Activated CD4-positive, alpha-beta T cell treated with anti-CD3 and anti-CD28 coated beads, Interleukin-2, amount 50 U/mL, for 16 hours (primary cell): ENCODE measurements around the gene CEBPG.
A peak's percentile ranks its signal among the peaks of the same experiment; 100 is the strongest.

Source experiments
- DNase-seq: peaks from one replicate; pipeline ENCODE4 v3.0.0-alpha.2; 2020

Gene CEBPG

DNA sequence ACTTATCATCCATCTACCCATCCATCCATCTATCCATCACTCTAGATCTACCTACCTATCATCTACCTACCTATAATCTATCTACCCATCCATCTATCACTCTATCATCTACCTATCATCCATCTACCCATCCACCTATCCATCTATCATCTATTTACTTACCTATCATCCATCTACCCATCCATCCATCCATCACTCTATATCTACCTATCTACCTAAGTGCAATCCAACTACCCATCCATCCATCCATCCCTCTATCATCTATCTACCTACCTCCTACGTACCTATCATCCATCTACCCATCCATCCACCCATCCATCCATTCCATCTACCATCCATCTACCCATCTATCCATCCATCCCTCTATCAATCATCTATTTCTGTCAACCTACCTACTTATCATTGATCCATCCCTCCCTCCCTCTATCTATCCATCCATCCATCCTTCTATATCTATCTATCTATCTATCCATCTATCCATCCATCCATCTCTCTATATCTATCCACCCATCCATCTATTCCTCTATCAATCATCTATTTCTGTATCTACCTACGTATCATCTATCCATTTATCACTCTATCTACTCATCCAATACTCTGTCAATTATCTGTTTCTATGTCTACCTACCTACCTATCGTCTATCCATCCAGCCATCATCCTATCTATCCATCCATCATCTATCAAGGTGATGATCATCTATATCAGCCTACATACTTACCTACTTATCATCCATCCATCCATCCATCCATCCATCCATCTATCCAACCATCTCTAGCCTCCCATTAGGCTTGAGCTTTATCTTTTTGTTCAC, 49.1 kb downstream of the CEBPG start:
- DNase-seq, result no peak

DNA sequence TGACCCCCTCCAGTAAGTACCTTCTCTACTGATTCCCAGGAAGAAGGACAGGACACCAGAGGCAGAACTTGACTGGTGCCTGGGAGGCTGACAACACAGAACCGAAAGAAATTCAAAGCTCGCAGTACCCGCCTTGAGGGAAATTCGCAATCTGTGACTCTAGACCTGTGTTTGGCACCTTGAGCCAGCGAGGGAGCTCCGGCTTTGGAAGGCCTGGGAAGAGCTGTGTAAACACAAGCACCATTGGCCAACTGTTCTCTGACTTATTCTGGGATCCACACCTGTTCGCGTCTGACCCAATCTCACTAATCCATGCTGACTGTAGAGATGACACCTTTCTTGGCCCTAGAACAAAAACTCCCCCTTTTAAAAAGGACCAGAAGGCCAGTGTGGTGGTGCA, 50.7 kb downstream of the CEBPG start:
- DNase-seq, result no peak

DNA sequence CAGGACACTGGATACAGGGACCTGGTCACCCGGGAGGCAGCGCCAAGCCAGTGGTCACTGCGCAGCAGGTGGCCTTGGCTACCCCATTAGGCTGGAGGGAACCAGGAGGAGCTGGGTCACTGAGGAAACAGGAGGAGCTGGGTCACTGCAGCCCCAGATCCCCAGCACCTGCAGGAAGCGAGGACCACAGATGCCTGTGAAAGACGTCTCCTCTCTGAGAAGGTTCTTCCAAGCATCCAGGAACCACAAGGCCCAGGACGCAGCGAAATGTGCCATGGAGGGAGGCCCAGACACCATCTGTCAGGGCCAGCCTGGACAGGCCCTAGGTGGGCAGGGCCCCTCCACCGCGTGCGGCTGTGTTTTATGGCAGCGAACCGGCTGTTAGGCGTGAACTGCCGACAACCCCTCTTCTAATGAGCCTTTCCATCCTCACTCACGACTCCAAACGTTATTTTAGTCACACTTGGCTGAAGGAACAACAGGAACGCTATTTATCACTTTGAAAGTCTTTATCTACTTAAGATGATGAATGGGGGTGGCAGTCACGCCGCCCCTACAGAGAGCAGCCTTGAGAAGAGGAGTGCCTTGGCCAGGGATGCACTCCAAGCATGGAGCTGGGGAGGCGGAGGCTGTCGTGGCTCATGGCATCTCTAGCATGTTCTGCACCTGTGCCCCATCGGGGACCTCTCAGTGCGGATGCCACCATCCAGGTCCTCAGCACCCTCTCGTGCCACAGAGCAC, 53.3 kb downstream of the CEBPG start:
- no peak for DNase-seq

DNA sequence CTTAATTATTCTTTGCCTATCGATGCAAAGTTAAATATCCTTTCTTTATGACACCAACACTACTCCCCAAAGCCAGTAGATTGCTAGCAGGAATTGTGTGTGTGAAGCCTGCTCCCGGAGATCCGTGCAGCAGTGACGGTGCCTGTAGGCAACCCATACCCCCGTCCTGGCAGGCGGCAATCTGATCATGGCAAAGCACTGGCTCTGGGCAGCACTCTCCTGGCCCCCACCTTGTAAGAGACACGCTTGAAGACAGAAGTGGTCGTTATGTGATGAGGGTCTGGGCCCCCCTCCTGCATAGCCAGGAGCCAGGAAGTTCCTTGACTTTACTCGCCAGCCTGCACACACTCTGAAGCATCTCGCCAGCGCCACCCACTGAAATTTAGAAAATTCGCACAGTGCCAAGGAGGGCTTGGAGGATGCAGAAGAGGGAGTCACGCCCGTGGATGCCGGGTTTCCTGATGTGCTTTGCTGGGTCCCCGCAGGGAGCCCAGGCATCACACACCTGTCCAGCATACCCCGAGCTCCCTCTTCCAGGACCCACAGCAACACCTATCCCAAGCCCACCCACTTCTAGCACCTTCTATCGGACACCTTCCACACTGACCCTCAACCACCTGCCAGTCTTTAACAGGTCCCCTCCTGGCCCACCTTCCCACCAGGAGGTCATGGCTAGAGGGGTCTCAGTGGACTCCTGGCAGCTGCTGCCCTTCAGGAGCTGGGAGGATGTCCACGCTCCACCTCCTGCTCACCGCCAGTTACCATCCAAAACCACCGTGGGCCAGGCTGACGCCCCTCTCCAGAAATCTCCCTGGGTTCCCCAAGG, 54.5 kb downstream of the CEBPG start:
- no peak for DNase-seq

DNA sequence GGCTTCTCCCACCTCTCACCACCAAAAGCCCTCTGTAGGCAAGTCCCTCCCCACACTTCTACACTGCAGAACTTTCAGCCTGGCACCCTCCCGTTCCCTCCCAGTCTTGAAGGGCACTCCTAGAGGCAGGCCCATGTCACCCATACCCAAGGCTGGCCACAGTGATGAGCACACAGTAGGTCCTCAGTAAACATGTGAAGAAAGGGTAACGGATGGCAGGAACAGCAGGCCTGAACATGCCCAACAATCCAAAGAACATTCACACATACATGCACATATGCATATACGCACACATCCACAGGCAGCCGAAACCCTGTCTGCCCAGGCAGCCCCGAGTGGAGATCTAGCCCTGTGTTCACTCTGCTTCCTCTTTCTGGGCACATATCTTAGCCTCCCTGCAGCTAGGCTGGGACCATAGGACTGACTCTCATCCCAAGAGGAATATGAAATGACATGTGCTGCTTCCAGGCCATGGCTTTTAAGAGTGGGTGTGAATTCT, 55.2 kb downstream of the CEBPG start:
- DNase-seq, result no peak

DNA sequence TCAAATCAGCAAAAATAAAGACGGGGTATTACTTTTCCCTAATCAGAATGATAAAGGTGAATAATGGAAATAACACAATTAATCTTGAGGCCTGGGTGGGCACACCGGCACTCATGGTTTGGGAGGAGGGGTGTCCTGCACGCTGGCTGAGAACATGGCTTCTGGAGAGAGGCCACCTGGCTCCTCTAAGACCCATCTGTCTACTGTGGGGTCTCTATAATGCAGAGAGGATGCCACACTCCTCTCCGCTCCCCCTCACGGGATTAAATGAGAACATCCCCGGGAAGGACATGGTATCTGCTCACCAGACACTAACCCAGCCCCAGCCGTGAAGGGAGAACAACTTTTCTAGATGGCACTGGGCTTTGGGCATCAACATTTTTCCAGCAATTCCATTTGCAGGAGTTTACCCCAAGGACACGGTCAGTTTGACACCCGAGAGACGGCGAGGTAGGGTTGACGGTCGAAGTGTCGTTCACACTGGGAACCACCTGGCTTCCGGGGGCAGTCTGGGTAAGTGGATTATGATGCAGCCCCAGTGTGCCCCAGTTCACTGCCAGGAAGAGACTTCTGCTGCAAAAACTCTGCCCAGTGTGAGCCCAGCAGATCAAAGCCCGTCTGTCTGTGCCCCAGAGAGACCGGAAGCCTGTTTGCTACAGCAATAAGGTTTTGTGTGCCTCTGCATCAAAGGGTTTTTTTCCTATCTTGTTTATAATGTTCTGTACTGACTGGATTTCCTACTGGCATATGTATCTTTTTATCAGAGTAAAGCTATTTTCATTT, 56.6 kb downstream of the CEBPG start:
- peak; percentile 5 for DNase-seq

DNA sequence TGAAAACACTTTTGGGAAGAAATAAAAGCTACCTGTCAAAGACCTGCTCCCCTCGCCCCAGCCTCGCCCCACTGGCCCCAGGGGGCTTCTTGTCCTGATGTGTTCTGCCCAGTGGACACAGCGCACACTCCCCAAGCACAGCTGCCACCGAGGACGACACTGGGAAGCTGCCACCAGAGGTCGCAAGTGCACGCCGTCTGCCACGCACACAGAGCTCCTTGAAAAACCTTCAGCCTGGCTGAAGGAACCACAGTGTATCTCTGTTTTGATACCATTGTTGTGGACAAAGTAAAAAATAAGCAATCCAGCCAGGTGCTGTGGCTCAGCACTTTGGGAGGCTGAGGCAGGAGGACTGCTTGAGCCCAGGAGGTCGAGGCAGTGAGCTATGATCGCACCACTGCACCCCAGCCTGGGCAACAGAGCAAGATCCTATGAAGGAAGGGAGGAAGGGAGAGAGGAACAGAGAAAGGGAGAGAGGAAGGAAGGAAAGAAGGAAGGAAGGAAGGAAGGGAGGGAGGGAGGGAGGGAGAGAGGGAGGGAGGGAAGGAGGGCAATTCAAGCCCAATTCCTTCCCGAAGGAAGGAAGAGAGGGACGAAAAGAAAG, 57.3 kb downstream of the CEBPG start:
- DNase-seq, result peak; percentile 67

DNA sequence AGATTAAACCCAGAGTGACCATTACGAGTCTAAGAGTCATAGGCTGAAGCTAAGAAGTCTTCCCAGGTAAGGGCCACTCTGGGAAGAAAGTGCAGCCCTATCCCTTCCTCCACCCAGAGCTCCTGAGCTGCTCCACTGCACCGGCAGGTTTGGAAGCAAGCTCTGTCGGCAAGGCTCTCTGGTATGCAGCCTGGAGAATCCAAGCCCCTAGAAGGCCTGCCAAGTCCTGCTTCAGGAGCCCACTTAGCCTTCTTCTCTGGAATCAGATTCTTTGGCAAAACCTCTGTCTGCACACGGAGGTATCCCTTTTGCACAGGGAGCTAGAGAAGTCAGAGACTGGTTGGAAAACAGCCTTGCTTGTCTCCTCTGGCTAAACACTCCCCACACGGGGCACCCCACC, 58.5 kb downstream of the CEBPG start:
- DNase-seq, result no peak
